K562 (cell line): ENCODE results near the gene VEZF1. TPM values are rescaled to one million over a fixed set of nuclear protein-coding genes. Genes with fewer than 3 reads are reported as not detected.

Experiments used
- BCL6 ChIP-seq: fragments of 250-450 bp; sonication (Bioruptor Pico); IDR thresholded peaks from 2 replicates; pipeline ENCODE4 v1.4.0; 2020
- CUX1 ChIP-seq: fragments of 200-800 bp; sonication (Bioruptor generic); IDR thresholded peaks from 2 replicates; pipeline ENCODE4 v1.6.1; 2016; ENCODE audit warnings: missing genetic modification characterization, missing compliant biosample characterization
- ERF ChIP-seq: fragments of 450-650 bp; formaldehyde crosslinking; IDR thresholded peaks from 2 replicates; pipeline ENCODE4 v1.4.0; 2020; ENCODE audit warnings: mild to moderate bottlenecking, mixed read lengths
- NFIC ChIP-seq: fragments of 450-650 bp; IDR thresholded peaks from 2 replicates; pipeline ENCODE4 v1.6.1; 2017; ENCODE audit warnings: mild to moderate bottlenecking, inconsistent platforms
- PCBP2 ChIP-seq: fragments of 200-400 bp; formaldehyde crosslinking; IDR thresholded peaks from 2 replicates; pipeline ENCODE4 v1.6.1; 2018; ENCODE audit warnings: low read length, low read depth, mild to moderate bottlenecking, moderate library complexity; ENCODE audit not compliant: poor library complexity, severe bottlenecking
- PRPF4 ChIP-seq: fragments of 200-400 bp; formaldehyde crosslinking; IDR thresholded peaks from one replicate; pipeline ENCODE4 v1.6.1; 2017; ENCODE audit warnings: low read length, low read depth, mild to moderate bottlenecking; ENCODE audit not compliant: insufficient read depth, poor library complexity, severe bottlenecking
- RFX7 ChIP-seq: fragments of 250-450 bp; sonication (Bioruptor Pico); IDR thresholded peaks from 2 replicates; pipeline ENCODE4 v1.5.1; 2021; ENCODE audit warnings: mild to moderate bottlenecking
- SRSF1 ChIP-seq: fragments of 200-400 bp; formaldehyde crosslinking; IDR thresholded peaks from 2 replicates; pipeline ENCODE4 v1.6.1; 2017; ENCODE audit warnings: mild to moderate bottlenecking, low read depth, low read length, moderate library complexity
- TRIM24 ChIP-seq, 2 experiments: fragments of 450-650 bp; IDR thresholded peaks; 2 replicates each; pipeline ENCODE4 v1.6.1; 2016
- U2AF1 ChIP-seq: fragments of 200-400 bp; formaldehyde crosslinking; optimal IDR thresholded peaks from 2 replicates; pipeline ENCODE3; 2017; ENCODE audit warnings: mild to moderate bottlenecking, low read depth, low read length, moderate library complexity
- YBX1 ChIP-seq: fragments of 450-650 bp; IDR thresholded peaks from 2 replicates; pipeline ENCODE4 v1.7.1; 2016; ENCODE audit warnings: mild to moderate bottlenecking
- ZFP36 ChIP-seq: fragments of 150-350 bp; IDR thresholded peaks from 2 replicates; pipeline ENCODE4 v1.6.1; 2018; ENCODE audit warnings: low read length, low read depth; ENCODE audit not compliant: partially characterized antibody
- ZKSCAN1 ChIP-seq: fragments of 150-350 bp; IDR thresholded peaks from 2 replicates; pipeline ENCODE4 v1.6.1; 2016; ENCODE audit warnings: low read depth, low read length
- ZNF24 ChIP-seq: fragments of 450-650 bp; IDR thresholded peaks from 2 replicates; pipeline ENCODE4 v1.6.1; 2016
- ZNF408 ChIP-seq: fragments of 250-450 bp; sonication (Bioruptor Pico); IDR thresholded peaks from 2 replicates; pipeline ENCODE4 v1.4.0; 2020; ENCODE audit warnings: low read depth, mild to moderate bottlenecking, moderate library complexity
- polyA plus RNA-seq, 8 experiments: library from polyadenylated mRNA; depleted of rRNA in 4 of 8; stranded (reverse) in 5 of 8; unstranded in 3 of 8; fragments of >200 nt; fragmentation: Nextera tagmentation in 2 of 8; fragmentation: Illumina TruSeq in 1 of 8; extraction: Ambion mirVana in 2 of 8; extraction: Trizol in 1 of 8; gene quantifications; 2 replicates each; pipeline versions ENCODE4 v1.2.1 to v1.2.3, GENCODE V29; 2011 to 2014; ENCODE audit warnings: inconsistent platforms in 1 of 8, missing spikeins in 1 of 8
- total RNA-seq, 7 experiments: library from RNA; depleted of rRNA in 6 of 7; stranded (reverse); fragments of >200 nt in 6 of 7; fragmentation: Illumina TruSeq in 2 of 7; extraction: Trizol in 2 of 7; gene quantifications; 2 replicates each; pipeline versions ENCODE4 v1.2.1 to v1.2.3, GENCODE V29; 2011 to 2021; ENCODE audit warnings: low replicate concordance in 1 of 7
- TF ChIP-seq, protein P1 (sequence below): fragments of 250-450 bp; sonication (Bioruptor Pico); IDR thresholded peaks from 2 replicates; pipeline ENCODE4 v1.9.0; 2021; ENCODE audit warnings: mild to moderate bottlenecking
- TF ChIP-seq, protein P2 (sequence below): fragments of 250-450 bp; sonication (Bioruptor Pico); IDR thresholded peaks from 2 replicates; pipeline ENCODE4 v1.8.0; 2022; ENCODE audit warnings: moderate library complexity, mild to moderate bottlenecking, inconsistent platforms
- TF ChIP-seq, protein P3 (sequence below), 2 experiments: fragments of 450-650 bp in 1 of 2; IDR thresholded peaks; 2 replicates each; pipeline ENCODE4 v1.6.1; 2011 to 2017; ENCODE audit warnings: low read depth in 2 of 2, antibody characterized with exemption in 1 of 2, borderline replicate concordance in 1 of 2, low read length in 1 of 2, mild to moderate bottlenecking in 1 of 2, mixed read lengths in 1 of 2; ENCODE audit not compliant: control insufficient read depth in 1 of 2

Gene VEZF1
- total and polyA plus RNA-seq, 9 of the 15 experiments (the other 6 are each of a cell fraction or from before 2014, with no cell fraction given): 9.5 to 33.4 (median 22.1) TPM

DNA sequence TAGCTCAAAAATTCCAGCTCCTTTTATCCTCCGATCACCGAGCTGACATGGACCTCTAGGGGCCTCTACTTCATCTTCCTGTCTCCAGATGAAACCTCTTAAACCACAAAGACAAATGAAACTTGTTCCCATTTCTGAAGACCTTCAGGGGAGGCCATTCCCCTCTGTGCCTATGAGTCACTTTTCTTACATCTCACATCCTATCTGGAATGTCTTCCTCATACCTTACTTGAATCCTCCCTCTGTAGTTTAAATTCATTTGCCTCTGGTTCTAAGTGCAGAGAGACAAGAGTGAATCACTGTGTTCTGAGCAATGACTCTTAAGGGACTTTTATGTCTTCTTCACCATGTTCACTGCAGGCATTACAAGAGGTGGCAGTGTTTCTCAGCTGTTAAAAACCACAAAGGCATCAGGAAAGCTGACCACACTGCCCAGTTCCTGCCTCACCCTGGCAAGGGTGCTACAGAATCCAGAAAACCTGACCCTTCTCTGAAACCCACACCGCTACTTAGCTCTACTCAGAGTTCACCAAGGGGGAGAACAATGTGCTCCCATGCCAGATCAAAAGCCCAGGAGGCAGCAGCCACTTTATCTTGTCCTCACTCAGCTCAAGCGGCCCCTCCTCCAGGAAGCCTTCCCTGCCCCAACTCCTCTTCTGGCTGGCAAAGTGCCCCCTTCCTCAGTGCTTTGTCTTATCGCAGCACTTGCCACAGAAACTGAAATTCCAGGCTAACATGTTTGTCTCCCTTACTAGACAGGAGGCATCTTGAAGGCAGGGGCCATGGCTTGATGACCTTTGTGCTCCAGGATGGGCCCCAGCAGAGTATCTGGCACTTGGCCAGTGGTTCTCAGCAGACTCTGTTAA is 39.3 kb downstream of the VEZF1 start (continued):
- TF ChIP-seq CUX1 (CRISPR knock-in tag) (no peak), PCBP2 (no peak), ZKSCAN1 (no peak), NFIC (peak; percentile 76), ERF (CRISPR knock-in tag) (no peak), U2AF1 (no peak), ZNF408 (CRISPR knock-in tag) (no peak), ZNF24 (no peak), RFX7 (CRISPR knock-in tag) (no peak), BCL6 (CRISPR knock-in tag) (no peak), YBX1 (no peak), PRPF4 (no peak), SRSF1 (no peak), ZFP36 (peak; percentile 62), TRIM24 (IDR thresholded peaks at IDR 0.05) (peak in 1 of 2 experiments; percentile 57; a peak in 2 of 4 replicates)
- TF ChIP-seq, protein P1, sequence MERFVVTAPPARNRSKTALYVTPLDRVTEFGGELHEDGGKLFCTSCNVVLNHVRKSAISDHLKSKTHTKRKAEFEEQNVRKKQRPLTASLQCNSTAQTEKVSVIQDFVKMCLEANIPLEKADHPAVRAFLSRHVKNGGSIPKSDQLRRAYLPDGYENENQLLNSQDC: no peak
- TF ChIP-seq, protein P2, sequence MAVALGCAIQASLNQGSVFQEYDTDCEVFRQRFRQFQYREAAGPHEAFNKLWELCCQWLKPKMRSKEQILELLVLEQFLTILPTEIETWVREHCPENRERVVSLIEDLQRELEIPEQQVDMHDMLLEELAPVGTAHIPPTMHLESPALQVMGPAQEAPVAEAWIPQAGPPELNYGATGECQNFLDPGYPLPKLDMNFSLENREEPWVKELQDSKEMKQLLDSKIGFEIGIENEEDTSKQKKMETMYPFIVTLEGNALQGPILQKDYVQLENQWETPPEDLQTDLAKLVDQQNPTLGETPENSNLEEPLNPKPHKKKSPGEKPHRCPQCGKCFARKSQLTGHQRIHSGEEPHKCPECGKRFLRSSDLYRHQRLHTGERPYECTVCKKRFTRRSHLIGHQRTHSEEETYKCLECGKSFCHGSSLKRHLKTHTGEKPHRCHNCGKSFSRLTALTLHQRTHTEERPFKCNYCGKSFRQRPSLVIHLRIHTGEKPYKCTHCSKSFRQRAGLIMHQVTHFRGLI (CRISPR knock-in tag): no peak
- TF ChIP-seq, protein P3, sequence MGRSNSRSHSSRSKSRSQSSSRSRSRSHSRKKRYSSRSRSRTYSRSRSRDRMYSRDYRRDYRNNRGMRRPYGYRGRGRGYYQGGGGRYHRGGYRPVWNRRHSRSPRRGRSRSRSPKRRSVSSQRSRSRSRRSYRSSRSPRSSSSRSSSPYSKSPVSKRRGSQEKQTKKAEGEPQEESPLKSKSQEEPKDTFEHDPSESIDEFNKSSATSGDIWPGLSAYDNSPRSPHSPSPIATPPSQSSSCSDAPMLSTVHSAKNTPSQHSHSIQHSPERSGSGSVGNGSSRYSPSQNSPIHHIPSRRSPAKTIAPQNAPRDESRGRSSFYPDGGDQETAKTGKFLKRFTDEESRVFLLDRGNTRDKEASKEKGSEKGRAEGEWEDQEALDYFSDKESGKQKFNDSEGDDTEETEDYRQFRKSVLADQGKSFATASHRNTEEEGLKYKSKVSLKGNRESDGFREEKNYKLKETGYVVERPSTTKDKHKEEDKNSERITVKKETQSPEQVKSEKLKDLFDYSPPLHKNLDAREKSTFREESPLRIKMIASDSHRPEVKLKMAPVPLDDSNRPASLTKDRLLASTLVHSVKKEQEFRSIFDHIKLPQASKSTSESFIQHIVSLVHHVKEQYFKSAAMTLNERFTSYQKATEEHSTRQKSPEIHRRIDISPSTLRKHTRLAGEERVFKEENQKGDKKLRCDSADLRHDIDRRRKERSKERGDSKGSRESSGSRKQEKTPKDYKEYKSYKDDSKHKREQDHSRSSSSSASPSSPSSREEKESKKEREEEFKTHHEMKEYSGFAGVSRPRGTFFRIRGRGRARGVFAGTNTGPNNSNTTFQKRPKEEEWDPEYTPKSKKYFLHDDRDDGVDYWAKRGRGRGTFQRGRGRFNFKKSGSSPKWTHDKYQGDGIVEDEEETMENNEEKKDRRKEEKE (IDR thresholded peaks at IDR 0.05; ENCODE audit: borderline replicate concordance in 1 of 2, control insufficient read depth in 1 of 2, low read depth in 2 of 2, low read length in 1 of 2): no peak
